ENCODE results near the gene ZBTB7C. TPM values are rescaled to one million over a fixed set of nuclear protein-coding genes. Genes with fewer than 3 reads are reported as not detected.

Gene ZBTB7C
- total RNA-seq, 4 donors from 2014 or later = 26.0 to 50.6 (median 46.2) TPM

DNA sequence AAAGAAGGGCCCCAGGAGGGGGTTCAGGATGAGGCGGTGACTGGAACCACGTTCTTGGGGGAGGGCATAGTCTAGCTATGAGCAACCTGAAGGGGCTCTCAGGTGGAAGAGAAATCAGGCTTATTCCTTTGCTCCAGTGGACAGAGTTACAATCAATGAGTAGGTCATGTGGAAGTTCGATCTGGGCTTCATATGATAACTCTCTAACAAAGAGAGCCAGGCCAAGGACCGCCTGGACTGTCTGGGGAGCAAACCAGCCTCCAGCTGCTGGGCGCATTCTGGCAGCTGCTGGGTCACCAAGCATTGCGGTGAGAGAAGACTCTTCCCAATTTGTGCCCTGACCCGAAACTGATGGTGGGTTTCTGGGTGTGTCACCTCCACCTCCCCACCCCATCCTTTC, 298.4 kb downstream of the ZBTB7C start:
- no peaks in the 10 kb centered on the region for H3K36me3 ChIP-seq
- WGBS = 91% methylated on average over 7 of the region's 7 CpGs
- no peak overlapping the region for H3K4me3 ChIP-seq
- H3K4me1 ChIP-seq = peaks cover 10% of the 10 kb centered on the region
- TF ChIP-seq POLR2A (IDR thresholded peaks at IDR 0.05) (no peak), EP300 (IDR thresholded peaks at IDR 0.05) (no peak), POLR2AphosphoS5 (IDR thresholded peaks at IDR 0.05) (no peak)
- TF ChIP-seq, protein P1, sequence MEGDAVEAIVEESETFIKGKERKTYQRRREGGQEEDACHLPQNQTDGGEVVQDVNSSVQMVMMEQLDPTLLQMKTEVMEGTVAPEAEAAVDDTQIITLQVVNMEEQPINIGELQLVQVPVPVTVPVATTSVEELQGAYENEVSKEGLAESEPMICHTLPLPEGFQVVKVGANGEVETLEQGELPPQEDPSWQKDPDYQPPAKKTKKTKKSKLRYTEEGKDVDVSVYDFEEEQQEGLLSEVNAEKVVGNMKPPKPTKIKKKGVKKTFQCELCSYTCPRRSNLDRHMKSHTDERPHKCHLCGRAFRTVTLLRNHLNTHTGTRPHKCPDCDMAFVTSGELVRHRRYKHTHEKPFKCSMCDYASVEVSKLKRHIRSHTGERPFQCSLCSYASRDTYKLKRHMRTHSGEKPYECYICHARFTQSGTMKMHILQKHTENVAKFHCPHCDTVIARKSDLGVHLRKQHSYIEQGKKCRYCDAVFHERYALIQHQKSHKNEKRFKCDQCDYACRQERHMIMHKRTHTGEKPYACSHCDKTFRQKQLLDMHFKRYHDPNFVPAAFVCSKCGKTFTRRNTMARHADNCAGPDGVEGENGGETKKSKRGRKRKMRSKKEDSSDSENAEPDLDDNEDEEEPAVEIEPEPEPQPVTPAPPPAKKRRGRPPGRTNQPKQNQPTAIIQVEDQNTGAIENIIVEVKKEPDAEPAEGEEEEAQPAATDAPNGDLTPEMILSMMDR (IDR thresholded peaks at IDR 0.05) = no peak
- DNase-seq (ENCODE audit: low spot score in 2 of 2) = no peak
- no peak overlapping the region for H3K27ac ChIP-seq
- no peaks in the 10 kb centered on the region for H3K27me3 ChIP-seq
- H3K9me3 ChIP-seq = no peaks in the 10 kb centered on the region

DNA sequence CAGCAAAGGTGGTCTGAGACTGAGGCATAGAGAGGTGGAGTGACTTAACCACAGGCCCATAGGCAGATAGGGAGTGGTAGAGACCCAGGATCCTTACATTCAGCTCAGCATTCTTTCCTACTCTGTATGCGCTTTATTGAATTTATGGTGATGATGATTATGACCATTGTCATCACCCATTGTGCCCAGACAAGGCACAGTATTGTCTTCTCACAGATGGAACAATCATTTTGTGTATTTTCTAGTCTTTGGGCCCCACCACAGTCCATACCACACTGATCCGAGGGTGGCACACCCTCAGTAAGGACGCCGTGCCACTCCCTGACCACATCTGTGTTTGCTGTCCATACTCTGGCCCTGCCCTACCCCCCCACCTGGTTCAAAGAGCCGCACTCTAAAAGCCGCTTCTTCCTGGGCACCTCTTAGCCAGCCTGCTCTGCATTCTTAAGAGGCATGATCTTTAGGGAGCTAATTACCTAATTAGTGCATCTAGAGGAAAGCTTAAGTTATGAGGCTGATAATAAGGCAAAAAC, 299.2 kb downstream of the ZBTB7C start:
- no peaks in the 10 kb centered on the region for H3K9me3 ChIP-seq
- DNase-seq (ENCODE audit: low spot score in 2 of 2) = no peak
- TF ChIP-seq POLR2A (IDR thresholded peaks at IDR 0.05) = no peak
- TF ChIP-seq EP300 (IDR thresholded peaks at IDR 0.05) = no peak
- TF ChIP-seq, protein P1 (IDR thresholded peaks at IDR 0.05) = no peak
- TF ChIP-seq POLR2AphosphoS5 (IDR thresholded peaks at IDR 0.05) = no peak
- H3K4me3 ChIP-seq = no peak overlapping the region
- H3K27me3 ChIP-seq = no peaks in the 10 kb centered on the region
- H3K36me3 ChIP-seq = no peaks in the 10 kb centered on the region
- H3K27ac ChIP-seq = no peak overlapping the region
- H3K4me1 ChIP-seq = peaks cover 12% of the 10 kb centered on the region
- WGBS = 84% methylated on average over 6 of the region's 6 CpGs

DNA sequence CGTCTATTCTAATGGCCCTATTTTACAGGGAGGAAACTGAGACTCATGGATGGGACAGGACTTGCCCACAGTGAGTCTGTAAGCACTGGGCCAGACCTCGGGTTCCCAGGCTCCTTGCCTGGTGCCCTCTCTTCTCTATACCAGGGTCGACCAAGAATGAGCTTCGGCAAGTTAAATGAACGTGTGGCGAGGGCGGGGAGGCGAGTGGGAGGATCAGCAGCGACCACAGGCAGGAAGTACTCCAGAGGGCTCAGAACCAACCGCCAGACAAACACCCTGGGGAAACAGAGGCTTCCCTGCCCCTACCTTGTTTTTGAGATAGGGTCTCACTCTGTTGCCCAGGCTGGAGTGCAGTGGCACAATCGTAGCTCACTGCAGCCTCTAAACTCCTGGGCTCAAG, 301.0 kb downstream of the ZBTB7C start:
- TF ChIP-seq POLR2AphosphoS5 (IDR thresholded peaks at IDR 0.05) (no peak), POLR2A (IDR thresholded peaks at IDR 0.05) (no peak), EP300 (IDR thresholded peaks at IDR 0.05) (no peak)
- TF ChIP-seq, protein P1 (IDR thresholded peaks at IDR 0.05) = no peak
- DNase-seq (ENCODE audit: low spot score in 2 of 2) = no peak
- Histone ChIP-seq H3K27ac (no peak overlapping the region), H3K4me3 (no peak overlapping the region), H3K4me1 (peaks cover 12% of the 10 kb centered on the region), H3K36me3 (no peaks in the 10 kb centered on the region), H3K27me3 (no peaks in the 10 kb centered on the region), H3K9me3 (no peaks in the 10 kb centered on the region)
- 86% methylated on average over 11 of the region's 11 CpGs for WGBS

DNA sequence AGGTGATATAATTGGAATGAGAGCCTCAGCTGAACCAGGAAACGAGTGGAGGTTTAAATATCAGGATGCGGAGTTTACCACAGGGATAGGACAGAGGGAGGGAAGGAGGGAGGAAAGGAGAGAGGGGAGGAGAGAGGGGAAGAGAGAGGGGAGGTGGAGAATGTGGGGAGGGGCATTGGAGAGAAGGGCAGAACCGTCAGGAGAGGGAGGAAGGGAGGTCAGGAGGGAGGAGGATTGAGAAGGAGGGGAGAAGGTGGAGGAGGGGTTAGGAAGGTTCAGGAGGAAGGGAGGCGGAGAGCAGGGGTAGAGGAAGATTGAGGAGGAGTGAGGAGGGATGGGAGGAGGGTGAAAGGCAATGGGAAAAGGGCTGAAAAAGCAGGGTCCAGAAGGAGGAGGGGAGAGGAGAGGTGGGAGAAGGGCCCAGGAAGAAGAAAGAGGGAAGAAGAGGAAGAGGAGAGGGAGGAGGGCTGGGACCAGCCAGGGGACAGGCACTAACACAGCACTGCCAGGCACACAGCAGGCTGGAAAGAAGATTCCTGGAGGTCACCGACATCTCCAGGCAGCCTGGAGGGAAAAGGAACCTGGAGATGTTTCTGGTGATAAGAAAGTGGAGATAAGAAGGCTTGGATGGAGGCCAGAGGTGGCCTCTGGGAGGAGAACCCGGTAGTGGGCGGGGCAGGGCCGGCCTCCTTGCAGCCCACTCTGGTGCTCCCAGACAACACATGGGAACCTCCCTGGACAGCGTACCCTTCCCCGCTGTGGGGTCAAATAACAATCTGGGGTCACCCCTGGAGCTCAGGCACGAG, 302.0 kb downstream of the ZBTB7C start:
- Histone ChIP-seq H3K27ac (no peak overlapping the region), H3K4me3 (no peak overlapping the region), H3K9me3 (no peaks in the 10 kb centered on the region), H3K4me1 (peaks cover 12% of the 10 kb centered on the region), H3K36me3 (no peaks in the 10 kb centered on the region), H3K27me3 (no peaks in the 10 kb centered on the region)
- TF ChIP-seq POLR2A (IDR thresholded peaks at IDR 0.05) = no peak
- TF ChIP-seq POLR2AphosphoS5 (IDR thresholded peaks at IDR 0.05) = no peak
- TF ChIP-seq, protein P1 (IDR thresholded peaks at IDR 0.05) = no peak
- no peak for TF ChIP-seq EP300 (IDR thresholded peaks at IDR 0.05)
- no peak for DNase-seq (ENCODE audit: low spot score in 2 of 2)
- WGBS = 41% methylated on average over 11 of the region's 11 CpGs

DNA sequence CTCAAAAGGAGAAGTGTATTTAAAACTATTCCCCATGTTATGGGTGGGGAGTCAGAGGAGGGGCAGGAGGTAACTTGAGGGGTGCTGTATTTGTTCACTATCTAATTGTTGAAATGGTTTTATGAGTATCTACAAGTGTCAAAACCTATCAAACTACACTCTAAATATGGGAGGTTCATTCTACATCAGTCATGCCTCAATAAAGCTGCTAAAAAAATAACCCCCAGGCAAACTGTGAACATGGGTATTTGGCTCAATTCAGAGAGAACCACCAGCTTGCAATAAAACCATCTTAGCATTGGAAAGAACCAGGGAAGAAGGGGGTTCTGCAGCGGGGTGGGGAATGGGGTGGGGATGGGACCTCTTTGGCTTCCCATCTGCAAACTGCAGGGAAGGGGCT, 302.7 kb downstream of the ZBTB7C start:
- TF ChIP-seq, protein P1 (IDR thresholded peaks at IDR 0.05) = no peak
- TF ChIP-seq POLR2AphosphoS5 (IDR thresholded peaks at IDR 0.05) (no peak), EP300 (IDR thresholded peaks at IDR 0.05) (no peak), POLR2A (IDR thresholded peaks at IDR 0.05) (no peak)
- peaks cover 12% of the 10 kb centered on the region for H3K4me1 ChIP-seq
- DNase-seq (ENCODE audit: low spot score in 2 of 2) = no peak
- no peaks in the 10 kb centered on the region for H3K27me3 ChIP-seq
- H3K36me3 ChIP-seq = no peaks in the 10 kb centered on the region
- no peak overlapping the region for H3K4me3 ChIP-seq
- WGBS = 26% methylated on average over 1 of the region's 1 CpG
- H3K27ac ChIP-seq = no peak overlapping the region
- H3K9me3 ChIP-seq = no peaks in the 10 kb centered on the region
